Smooth muscle cell of the brain vasculature (primary cell): ENCODE results near the gene PRM1.
"Not testable (repeated sequence)": the region's sequence is repeated elsewhere in the genome, so short reads cannot be mapped to it uniquely, and the experiment has no call there.

Experiments
- DNase-seq: peaks from one replicate; pipeline ENCODE4 v3.0.0-alpha.2; 2012; ENCODE audit warnings: low read depth, low spot score

The PRM1 gene

DNA sequence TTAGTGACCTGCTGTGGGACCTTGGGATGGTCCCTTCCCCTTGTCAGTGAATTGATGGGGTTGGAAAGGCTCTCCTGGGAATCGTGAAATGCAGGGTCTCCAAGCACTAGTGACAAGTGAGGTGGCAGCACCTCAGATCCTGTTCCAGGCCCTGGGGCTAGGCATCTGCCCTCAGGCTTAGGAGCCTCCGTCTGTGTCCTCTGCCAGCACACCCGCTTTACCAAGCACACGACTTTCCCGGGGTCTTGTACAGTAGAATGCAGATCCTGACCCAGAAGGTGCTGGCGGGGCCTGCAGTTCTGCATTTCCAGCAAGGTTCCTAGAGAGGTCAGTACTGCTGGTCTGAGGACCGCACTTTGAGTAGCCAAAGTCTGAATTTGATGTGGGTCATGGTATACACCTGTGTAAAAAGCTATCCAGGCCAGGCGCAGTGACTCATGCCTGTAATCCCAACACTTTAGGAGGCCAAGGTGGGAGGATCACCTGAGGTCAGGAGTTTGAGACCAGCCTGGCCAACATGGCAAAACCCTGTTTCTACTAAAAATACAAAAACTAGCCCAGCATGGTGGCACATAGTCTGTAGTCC lies 33.3 kb upstream of the PRM1 start:
- DNase-seq, result no peak

DNA sequence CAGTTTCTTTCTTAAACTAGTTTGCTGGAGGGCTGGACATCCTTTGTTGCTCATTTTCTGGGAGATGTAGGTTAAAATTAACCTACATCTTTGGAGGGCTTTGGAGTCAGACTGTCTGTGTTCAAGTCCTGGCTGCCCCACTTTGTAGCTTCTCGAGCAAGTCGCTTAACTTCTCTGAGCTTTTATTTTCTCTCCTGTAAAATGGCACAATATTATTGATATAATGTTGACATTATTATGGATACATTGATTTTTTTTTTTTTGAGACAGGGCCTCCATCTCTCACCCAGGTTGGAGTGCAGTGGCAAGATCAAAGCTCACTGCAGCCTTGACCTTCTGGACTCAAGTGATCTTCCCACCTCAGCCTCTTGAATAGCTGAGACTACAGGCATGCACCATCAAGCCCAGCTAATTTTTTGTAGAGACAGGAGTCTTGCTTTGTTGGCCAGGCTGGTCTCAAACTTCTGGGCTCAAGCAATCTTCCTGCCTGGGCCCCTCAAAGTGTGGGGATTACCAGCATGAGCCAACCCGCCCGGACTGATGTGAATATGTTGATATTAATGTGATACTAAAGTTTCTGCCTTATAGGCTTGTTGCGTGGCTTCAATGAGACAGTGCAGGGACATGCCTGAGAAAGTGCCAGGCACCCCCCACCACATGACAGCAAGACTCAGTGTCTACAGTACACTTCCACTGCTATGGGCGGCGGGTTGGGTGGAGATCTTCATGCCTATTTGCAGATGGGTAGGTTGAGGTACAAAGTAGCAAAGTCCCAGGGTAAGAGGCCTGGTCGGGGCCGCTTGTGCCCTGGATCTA lies 32.6 kb upstream of the PRM1 start:
- no peak for DNase-seq

DNA sequence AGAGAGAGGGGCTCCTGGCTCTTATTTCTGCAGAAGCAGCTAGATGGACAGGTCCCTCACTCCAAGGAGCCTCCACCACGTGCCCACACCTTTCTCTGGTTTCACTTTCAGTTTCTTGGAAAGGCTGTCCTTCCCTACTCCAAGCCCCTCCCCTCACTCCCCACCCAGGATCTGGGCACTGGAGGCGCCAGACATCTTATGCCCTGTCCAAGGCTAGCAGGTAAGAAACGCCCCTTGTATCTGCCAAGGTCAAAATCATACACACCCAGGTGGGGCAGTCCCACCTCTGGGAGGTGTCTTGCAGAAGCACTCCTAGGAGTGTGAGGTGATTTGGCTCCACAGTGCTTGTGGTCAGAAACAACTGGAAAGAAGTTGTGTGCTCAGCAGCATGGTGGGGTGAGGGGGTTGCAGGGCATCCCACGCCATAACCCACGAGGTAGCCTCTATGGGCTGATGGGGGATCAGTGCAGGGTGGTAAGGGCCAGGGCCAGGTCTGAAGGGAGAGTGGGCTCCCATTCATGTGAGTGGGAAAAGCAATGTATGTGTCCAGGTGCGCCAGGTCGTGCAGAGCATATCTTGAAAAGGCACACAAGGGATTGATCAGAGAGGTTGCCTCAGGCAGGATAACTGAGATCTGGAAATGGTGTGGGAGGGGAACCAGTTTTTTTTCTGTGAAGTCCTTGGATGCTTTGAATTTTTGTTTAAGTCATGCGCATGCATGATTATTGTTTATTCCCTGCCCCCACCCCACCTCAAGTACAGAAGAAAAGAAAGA lies 31.8 kb upstream of the PRM1 start:
- no peak for DNase-seq

DNA sequence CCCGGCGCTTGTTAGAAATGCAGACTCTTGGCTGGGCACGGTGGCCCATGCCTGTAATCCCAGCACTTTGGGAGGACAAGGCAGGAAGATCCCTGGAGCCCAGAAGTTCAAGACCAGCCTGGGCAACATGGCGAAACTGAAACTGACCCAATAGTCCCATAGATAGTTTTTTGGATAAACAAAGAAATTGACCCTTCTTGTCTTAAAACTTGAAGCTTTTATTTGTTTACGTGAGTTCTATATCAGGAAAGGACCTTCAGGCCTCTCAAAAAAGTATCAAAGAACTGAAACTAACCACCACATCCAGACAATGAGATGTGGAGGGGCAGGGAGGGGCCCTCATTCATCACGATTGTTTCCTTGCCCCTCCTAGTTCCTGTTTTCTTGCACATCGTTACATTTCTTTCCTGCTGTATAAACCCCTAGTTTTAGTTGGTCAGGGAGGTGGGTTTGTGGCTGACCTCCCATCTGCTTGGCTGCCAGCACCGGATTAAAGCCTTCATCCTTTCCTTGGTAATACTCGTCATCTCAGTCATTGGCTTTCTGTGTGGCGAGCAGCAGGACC lies 29.9 kb upstream of the PRM1 start:
- DNase-seq, result no peak

DNA sequence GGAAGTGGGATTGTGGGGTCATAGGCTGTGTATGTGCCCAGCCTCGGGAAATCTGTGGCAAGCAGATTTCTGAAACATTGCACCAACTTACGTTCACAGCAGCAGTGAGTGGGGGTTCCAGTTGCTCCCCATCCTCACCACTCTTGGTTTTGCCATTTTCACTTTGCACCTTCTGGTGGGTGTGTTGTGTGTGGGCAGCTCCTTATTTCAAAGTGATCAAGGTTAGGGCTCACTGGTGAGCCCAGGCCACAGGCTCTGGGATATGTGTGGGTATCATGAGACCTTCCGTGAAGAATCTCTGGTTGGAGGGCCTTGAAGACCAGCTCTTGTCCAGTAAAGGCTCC lies 29.5 kb upstream of the PRM1 start:
- DNase-seq, result no peak

DNA sequence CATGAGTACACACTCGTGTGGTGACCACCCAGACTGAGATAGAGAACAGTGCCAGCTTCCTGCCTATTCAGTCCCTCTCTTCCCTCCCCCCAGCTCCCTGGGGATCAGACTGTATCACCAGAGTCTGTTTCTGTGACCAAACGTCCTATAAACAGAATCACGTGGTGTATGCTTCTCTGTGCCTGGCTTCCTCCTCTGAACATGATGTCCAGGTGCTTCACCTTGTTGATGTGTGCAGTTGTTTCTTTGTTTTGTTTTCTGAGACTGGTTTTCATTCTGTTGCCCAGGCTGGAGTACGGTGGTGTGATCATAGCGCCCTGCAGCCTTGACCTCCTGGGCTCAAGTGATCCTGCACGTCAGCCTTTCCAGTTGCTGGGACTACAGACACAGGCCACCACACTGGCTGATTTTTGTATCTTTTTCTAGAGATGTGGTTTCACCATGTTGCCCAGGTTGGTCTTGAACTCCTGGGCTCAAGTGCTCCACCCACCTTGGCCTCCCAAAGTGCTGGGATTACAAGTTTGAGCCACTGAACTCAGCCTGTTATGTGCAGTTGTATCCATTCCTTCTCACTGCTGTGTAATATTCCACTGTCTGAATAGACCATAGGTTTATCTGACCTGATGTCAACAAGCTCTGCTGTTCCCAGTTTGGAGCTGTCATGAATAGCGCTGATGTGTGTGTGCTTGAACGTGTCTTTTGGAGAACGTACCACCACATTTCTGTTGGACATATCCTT lies 28.9 kb upstream of the PRM1 start:
- no peak for DNase-seq

DNA sequence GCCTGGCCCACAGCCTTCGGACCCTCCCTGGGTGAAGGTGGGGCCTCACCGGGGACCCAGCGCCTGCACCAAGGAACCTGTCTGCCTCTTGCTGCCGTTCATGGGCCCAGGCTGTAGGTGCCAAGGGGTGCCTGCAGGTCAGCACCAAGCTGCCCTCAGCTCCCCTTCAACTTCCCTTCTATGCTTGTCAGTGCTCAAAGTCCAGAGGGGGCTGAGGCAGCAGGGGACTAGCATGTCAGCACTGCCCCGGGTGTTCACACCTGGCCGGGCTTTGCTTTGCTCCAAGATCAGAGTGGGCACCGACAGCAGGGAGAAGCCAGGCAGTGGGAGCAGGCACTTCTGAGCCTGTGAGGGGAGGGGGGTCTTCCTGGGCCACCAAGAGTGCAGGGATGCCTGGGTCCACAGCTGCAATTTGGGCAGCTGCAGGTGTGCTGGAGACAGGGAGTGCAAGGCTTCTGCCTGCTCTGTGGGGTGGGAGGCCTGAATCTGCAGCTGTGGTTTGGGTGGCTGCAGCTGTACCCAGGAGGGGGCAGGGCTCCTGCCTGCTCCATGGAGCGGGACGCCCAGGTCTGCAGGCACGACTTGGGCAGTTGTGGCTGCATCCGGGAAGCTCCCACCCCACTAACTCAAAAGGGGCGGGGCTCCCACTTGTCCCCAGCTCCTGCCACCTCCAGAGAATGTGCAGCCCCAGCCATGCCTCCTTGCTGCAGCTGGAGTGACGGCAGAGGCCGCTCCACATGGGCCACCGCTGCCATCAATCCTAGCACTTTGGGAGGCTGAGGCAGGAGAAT lies 27.6 kb upstream of the PRM1 start:
- DNase-seq, result no peak

DNA sequence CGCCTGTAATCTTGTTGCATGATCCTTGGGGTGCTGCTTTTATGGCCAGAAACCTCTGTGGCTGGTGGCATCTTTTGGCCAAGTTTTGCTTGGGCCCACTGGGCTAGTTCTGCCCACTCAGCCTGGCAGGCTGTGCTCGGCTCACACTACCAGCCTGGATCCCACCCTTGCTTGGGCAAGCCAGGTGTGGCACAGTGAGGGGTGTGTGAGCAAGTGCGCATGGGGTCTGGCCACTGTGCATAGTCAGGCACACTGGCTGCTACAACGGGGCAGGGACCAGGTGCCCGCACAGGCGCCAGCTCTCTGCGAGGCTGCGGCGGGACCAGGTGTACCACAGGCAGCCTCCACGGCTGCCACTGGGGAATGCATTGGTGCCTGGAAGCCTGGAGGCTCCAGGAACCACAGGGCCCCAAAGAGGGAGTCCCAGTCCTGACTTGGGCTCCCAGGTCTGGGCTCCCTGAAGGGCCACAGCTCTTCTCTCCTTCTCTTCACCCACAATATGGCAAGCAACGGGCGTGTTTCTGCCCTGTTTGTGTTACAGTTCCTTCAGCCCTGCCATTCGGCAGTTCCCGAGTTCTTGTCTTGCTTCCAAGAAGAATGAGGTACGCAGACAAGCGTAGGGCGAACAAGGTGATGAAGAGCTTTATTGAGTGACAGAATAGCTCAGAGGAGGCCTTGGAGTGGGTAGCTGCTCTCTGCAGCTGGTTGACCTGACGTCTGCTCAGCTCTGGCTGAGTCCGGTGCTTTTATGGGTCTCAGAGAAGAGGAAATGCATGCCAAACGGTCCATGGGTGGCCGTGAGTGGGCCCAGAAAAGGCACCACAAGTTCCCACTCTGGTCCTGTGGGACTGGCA lies 26.7 kb upstream of the PRM1 start:
- no peak for DNase-seq

DNA sequence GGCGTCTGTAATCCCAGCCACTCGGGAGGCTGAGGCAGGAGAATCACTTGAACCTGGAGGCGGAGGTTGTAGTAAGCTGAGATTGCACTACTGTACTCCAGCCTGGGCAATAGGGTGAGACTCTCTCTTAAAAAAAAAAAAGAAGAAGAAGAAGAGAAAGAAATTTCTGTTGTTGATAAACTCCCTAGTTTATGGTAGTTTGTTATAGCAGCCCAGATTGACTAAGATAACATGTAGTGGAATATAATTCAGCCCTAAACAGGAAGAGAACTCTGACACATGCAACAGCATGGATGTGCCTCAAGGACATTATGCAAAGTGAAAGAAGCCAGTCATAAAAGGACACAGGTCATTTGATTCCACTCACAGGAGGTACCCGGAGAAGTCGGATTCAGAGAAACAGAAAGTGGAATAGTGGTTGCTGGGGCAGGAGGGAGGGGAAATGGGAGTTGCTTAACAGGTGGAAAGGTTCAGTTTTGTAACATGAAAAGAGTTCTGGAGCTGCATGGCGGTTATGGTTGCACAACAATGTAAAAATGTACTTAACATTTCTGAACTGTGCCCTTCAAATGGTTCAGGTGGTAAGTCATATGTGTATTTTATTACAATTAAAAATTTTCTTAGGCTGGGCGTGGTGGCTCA lies 26.0 kb upstream of the PRM1 start:
- DNase-seq, result no peak

DNA sequence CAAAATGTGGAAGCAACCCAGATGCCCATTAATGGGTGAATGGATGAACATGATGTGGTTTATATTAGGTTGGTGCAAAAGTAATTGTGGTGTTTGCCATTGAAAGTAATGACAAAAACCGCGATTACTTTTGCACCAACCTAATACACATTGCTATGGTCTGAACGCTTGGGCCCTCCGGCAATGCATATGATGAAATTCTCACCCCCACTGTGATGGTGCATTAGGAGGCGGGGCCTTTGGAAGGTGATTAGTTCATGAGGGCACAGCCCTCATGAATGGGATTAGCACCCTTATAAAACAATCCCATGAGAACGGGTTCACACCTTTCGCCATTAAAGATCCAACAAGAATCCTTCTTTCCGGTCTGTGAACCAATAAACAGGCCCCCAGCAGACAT lies 25.3 kb upstream of the PRM1 start:
- no peak for DNase-seq

DNA sequence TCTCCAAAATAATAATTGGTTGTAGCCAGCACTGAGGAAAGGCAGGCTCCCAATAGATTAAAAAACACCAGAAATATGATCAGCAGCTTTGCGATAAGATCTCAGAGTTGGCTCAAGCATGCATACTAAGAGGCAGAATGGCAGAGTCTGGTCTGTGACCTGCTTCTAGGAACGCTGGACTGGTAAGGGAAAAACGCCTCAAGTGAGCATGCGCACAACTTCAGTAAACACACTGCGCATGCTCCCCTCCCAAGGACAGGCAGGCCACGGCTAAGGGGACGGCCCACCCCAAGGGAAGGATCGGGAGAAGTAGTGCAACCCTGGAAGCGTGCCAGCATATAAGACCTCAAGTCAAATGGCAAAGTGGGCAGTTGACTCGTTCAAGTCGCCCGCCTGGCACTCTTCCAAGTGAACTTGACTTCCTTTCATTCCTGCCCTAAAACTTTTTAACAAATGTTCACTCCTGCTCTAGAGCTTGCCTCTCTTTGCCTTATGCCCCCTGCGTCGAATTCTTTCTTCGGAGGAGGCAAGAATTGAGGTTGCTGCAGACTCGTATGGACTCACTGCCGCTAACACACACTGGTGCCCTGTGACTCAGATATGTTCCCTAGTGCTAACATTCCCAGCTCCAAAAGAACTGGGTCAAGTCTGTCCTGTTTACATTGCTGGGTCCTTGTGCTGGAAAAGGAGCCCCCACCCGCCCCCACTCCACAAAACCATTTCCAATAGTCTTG lies 22.4 kb upstream of the PRM1 start:
- DNase-seq, result no peak

DNA sequence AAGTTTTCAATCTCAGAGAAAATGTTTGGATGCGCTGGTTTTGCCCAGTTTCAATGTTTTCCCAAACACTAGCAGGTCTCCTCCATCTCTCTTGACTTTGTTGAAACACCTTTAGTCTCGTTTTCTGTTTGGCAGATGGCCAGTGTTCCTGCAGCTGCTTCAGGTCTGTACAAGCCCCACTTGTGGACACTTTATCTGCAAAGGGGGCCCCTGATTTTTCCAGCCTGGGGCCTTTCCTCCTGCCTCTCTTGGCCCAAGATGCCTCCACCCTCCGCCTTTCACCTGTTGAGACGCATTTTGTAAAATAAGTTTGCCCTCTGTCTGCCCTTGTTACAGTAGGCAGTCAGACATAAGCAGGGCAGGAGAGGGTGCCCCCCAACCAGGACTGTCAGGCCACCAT lies 21.8 kb upstream of the PRM1 start:
- no peak for DNase-seq

DNA sequence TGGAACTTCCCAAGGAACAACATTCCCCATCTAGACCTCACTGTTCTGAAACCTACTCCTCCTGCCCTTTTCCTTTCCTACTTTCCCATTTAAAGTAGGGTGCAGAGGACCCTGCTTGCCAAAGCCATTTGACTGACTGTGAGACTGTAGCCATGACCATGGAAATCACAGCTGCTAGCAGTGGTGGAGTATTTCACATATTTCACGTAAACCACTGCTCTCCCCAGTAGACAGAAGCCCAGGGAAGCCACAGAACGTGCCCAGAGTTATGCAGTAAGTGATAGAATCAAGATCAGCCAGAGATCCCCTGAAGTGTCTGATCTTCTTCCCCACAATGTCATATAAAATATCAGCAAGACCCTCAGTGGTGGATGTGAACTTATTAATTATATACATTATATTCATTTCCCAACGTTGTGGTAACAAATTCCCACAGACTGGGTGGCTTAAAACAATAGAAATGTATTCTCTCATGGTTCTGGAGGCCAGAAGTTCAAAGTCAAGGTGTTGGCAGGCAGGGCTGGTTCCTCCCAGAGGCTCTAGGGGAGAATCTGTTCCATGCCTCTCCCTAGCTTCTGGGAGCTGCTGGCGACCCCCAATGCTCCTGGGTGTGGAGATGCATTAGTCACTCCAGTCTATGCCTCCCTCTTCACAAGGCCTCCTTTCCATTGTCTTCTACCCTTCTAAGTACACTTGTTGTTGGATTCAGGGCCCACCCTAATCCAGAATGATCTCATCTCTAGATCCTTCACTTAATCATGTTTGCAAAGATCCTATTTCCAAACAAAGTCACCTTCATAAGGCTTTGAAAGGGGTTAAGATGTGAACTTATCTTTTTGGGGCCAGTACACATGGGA lies 20.7 kb upstream of the PRM1 start:
- DNase-seq, result no peak

DNA sequence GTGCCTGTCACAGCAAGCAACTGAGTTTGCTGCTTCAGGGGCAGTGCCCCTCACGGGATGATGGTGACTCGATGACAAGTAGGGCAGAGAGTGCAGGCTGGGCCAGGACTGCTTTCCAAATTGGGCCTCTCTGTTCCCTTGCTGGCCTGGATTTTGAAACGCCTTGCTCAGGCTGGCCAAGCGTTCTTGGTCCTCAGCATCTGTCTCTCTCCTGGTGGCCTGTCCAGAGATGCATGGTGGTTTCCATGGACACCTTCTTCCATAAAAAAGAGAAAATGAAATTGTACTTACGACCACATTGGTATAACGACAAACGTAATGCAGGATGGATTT lies 19.4 kb upstream of the PRM1 start:
- DNase-seq, result no peak

DNA sequence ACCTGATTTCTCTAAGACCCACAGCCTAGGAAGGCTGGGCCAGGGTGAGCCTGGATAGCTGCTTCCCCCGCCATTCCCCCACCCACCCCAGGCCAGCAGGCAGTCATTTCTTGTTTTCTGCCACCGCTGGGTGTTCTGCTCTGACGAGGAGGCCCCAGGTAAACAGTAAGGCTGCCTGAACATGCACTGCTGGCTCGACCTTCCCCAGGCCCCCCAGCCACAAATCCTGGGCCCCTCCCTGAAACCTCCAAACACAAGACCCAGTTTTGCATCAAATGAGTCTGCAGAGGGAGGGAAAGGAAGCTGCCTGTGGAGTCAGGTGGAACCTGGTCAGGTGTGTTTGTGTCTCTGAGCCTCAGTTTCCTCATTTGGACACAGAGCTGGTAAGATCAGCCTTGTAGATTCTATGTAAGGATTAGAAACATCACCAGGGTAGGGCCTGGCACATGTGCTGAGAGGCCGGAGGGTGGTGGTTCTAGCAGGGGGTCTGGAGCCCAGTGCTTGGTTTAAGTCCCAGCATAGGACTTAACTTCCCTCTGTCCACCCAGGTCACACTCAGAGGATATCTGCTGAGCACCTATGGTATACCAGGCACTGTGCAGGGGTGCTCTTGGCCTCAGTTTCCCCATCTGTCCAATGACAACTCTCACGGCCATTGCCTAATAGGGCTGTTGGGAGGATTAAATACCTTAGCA lies 18.9 kb upstream of the PRM1 start:
- no peak for DNase-seq

DNA sequence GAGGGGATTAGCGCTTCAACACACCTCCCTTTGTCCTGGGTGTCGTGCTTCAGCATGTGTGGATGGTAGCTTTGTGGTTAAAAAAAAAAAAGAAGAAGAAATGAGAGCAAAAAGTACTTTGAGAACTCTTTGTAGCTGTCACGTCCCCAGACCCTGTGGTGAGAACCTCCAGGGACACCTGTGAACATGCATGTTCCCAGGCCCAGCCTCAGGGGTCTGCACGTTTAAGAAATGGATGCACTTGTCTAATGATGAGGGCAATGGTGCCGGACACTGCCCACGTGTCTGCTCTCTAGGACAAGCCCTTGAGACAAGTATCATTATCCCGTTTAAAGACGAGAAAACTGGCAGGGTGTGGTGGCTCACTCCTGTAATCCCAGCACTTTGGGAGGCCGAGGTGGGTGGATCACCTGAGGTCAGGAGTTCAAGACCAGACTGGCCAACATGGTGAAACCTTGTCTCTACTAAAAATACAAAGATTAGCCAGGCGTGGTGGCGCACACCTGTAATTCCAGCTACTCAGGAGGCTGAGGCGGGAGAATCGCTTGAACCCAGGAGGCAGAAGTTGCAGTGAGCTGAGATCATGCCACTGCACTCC lies 17.9 kb upstream of the PRM1 start:
- DNase-seq, result not testable (repeated sequence)
